HepG2 (cell line): ENCODE data around the gene MDFI. TPM values are rescaled to one million over a fixed set of nuclear protein-coding genes. Genes with fewer than 3 reads are reported as not detected.

Experiments
- CHD4 ChIP-seq: fragments of 200-600 bp; sonication (generic); IDR thresholded peaks from 2 replicates; pipeline ENCODE4 v1.7.0; 2017; ENCODE audit warnings: mild to moderate bottlenecking, low read length, borderline replicate concordance
- FLYWCH1 ChIP-seq: sonication (generic); formaldehyde crosslinking; IDR thresholded peaks from 2 replicates; pipeline ENCODE4 v1.8.1; 2023; ENCODE audit warnings: mild to moderate bottlenecking, missing genetic modification reagents
- GLI4 ChIP-seq: sonication (generic); formaldehyde crosslinking; IDR thresholded peaks from 2 replicates; pipeline ENCODE4 v1.5.1; 2020; ENCODE audit warnings: missing genetic modification reagents, mild to moderate bottlenecking, moderate library complexity, borderline replicate concordance
- HDAC6 ChIP-seq: fragments of 200-600 bp; sonication (generic); IDR thresholded peaks from 2 replicates; pipeline ENCODE4 v1.7.0; 2017; ENCODE audit warnings: mild to moderate bottlenecking, antibody characterized with exemption, low read length, low read depth
- KIAA2018 ChIP-seq: sonication (generic); formaldehyde crosslinking; IDR thresholded peaks from 2 replicates; pipeline ENCODE4 v1.5.0; 2020; ENCODE audit warnings: mild to moderate bottlenecking, missing genetic modification reagents, borderline replicate concordance
- NFAT5 ChIP-seq: sonication (generic); formaldehyde crosslinking; IDR thresholded peaks from 2 replicates; pipeline ENCODE4 v1.4.0; 2020; ENCODE audit warnings: missing genetic modification reagents
- NRL ChIP-seq: sonication (generic); formaldehyde crosslinking; IDR thresholded peaks from 2 replicates; pipeline ENCODE4 v1.5.0; 2020; ENCODE audit warnings: missing genetic modification reagents, mild to moderate bottlenecking, moderate library complexity, borderline replicate concordance
- PAX8 ChIP-seq: sonication (generic); formaldehyde crosslinking; IDR thresholded peaks from 2 replicates; pipeline ENCODE4 v1.8.0; 2022; ENCODE audit warnings: mild to moderate bottlenecking, missing genetic modification reagents, borderline replicate concordance
- REXO4 ChIP-seq: sonication (generic); formaldehyde crosslinking; IDR thresholded peaks from 2 replicates; pipeline ENCODE4 v1.8.0; 2022; ENCODE audit warnings: missing genetic modification reagents, mild to moderate bottlenecking, borderline replicate concordance
- SIX1 ChIP-seq: sonication (generic); formaldehyde crosslinking; IDR thresholded peaks from 2 replicates; pipeline ENCODE4 v1.4.0; 2020; ENCODE audit warnings: missing genetic modification reagents, borderline replicate concordance
- TBX3 ChIP-seq: fragments of 450-650 bp; IDR thresholded peaks from 2 replicates; pipeline ENCODE4 v1.6.1; 2017; ENCODE audit warnings: antibody characterized with exemption, mild to moderate bottlenecking, inconsistent platforms, borderline replicate concordance
- ZBTB21 ChIP-seq: sonication (generic); formaldehyde crosslinking; IDR thresholded peaks from 2 replicates; pipeline ENCODE4 v1.4.0; 2020; ENCODE audit warnings: missing genetic modification reagents
- ZNF432 ChIP-seq: sonication (generic); formaldehyde crosslinking; IDR thresholded peaks from 2 replicates; pipeline ENCODE4 v1.5.0; 2020; ENCODE audit warnings: missing genetic modification reagents, mild to moderate bottlenecking, borderline replicate concordance
- ZNF512 ChIP-seq: sonication (generic); formaldehyde crosslinking; IDR thresholded peaks from 2 replicates; pipeline ENCODE4 v1.4.0; 2020; ENCODE audit warnings: mild to moderate bottlenecking, missing genetic modification reagents
- ZNF782 ChIP-seq: sonication (generic); formaldehyde crosslinking; IDR thresholded peaks from 2 replicates; pipeline ENCODE4 v1.4.0; 2020; ENCODE audit warnings: missing genetic modification reagents, mild to moderate bottlenecking, borderline replicate concordance
- polyA plus RNA-seq, 8 experiments: library from polyadenylated mRNA; depleted of rRNA in 3 of 8; stranded (reverse) in 7 of 8; unstranded in 1 of 8; fragments of >200 nt; fragmentation: Illumina TruSeq in 4 of 8; extraction: Trizol in 4 of 8; gene quantifications; 2 replicates each; pipeline versions ENCODE4 v1.2.1 to v1.2.3, GENCODE V29; 2011 to 2016; ENCODE audit warnings: low read depth in 4 of 8, missing spikeins in 1 of 8, mixed read lengths in 1 of 8; ENCODE audit not compliant: insufficient read depth in 1 of 8
- total RNA-seq, 5 experiments: library from RNA; depleted of rRNA; stranded (reverse); fragments of >200 nt; fragmentation: Illumina TruSeq; extraction: Trizol; gene quantifications; 2 replicates each; pipeline ENCODE4 v1.2.3, GENCODE V29; 2016; ENCODE audit warnings: low read depth in 1 of 5

The MDFI gene
- total and polyA plus RNA-seq, 2 of the 13 experiments (the other 11 are each of a cell fraction or from before 2014, with no cell fraction given), result 0.28 TPM; not detected in 1

GRCh38 chr6:41682056-41682477, 43.8 kb downstream of the MDFI start (continued):
- TF ChIP-seq KIAA2018 (CRISPR knock-in tag) (no peak), ZNF432 (CRISPR knock-in tag) (no peak), ZNF782 (CRISPR knock-in tag) (no peak), ZNF512 (no peak), GLI4 (CRISPR knock-in tag) (no peak), NFAT5 (no peak), HDAC6 (no peak), NRL (CRISPR knock-in tag) (no peak), CHD4 (no peak), ZBTB21 (CRISPR knock-in tag) (no peak), SIX1 (CRISPR knock-in tag) (no peak), TBX3 (no peak), REXO4 (CRISPR knock-in tag) (no peak), FLYWCH1 (CRISPR knock-in tag) (no peak), PAX8 (no peak)
